GM12873 (cell line): ENCODE data around the gene SEMA6C.

Source experiments
- CTCF ChIP-seq: IDR thresholded peaks from 2 replicates; pipeline ENCODE4 v1.5.1; 2012; ENCODE audit warnings: low read depth, mild to moderate bottlenecking, moderate library complexity, low read length, control low read depth; ENCODE audit not compliant: insufficient read depth; ENCODE audit errors: missing control alignments

SEMA6C gene

GRCh38 chr1:151146412-151147131 lies at the start of gene SEMA6C:
Gene SEMA6C, minus strand, starts transcription at chr1:151146631. Its CDS starts 4,010 bp downstream, at chr1:151142621.
- no peak for TF ChIP-seq CTCF

GRCh38 chr1:151193856-151194255 lies 47.4 kb upstream of the SEMA6C start:
- no peak for TF ChIP-seq CTCF

- no peak for TF ChIP-seq CTCF
These were observed 46.9 kb upstream of the SEMA6C start for GRCh38 chr1:151193304-151193703.

GRCh38 chr1:151192047-151192446 lies 45.6 kb upstream of the SEMA6C start:
- no peak for TF ChIP-seq CTCF

GRCh38 chr1:151189637-151190445 lies 43.4 kb upstream of the SEMA6C start, which contains the start of gene VPS72:
Gene VPS72, minus strand, starts transcription at chr1:151190197. Its CDS starts 76 bp downstream, at chr1:151190121.
- TF ChIP-seq CTCF: no peak

- TF ChIP-seq CTCF: no peak
These were observed 40.8 kb upstream of the SEMA6C start for GRCh38 chr1:151187205-151187604.

GRCh38 chr1:151184211-151184610 lies 37.8 kb upstream of the SEMA6C start:
- TF ChIP-seq CTCF: no peak
